ENCODE data around the gene VN1R5.
"Not testable (repeated sequence)": the region's sequence is repeated elsewhere in the genome, so short reads cannot be mapped to it uniquely, and the experiment has no call there.

Gene VN1R5

DNA sequence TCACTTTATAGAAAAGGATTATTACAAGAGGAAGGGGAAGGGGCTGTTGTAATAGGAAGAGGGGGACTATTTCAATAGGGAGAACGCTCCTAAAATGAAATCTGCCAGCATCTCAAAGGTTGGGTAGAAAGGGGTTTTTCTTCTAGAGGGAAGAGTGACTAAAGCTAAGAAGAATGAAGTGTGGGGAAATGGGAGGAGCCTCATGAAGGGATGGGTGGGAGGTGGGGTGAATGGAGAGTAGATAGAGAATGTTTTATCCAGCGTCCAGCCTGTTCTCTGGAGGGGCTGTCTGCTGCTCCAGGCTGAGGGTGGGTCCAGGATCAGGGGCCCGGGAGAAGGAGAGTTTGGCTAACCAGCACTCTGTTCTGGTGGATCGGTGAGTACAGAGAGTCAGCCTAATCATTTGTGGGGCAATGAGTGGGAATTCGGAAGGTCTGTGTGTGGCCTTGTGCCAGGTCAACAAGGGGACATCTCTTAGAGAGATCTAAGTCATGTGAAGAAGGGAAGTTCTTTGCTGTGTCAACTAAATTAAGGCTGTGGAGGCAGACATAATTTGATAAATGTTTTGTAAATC, 25.2 kb downstream of the VN1R5 start:
- Histone ChIP-seq H3K27me3 (ENCODE audit: control insufficient read depth, insufficient read depth, low read length) (no peaks in the 10 kb centered on the region), H3K4me1 (no peaks in the 10 kb centered on the region), H3K27ac (no peak overlapping the region), H3K4me2 (ENCODE audit: low read length) (no peak overlapping the region), H3K9ac (no peak overlapping the region), H3K79me2 (no peaks in the 10 kb centered on the region), H3K9me3 (ENCODE audit: control insufficient read depth, low read length) (no peaks in the 10 kb centered on the region), H3K36me3 (ENCODE audit: control insufficient read depth, insufficient read depth, low read length) (no peaks in the 10 kb centered on the region), H3K4me3 (ENCODE audit: low read depth, low read length) (no peak overlapping the region), H2AFZ (no peak overlapping the region)
- TF ChIP-seq, protein P1, sequence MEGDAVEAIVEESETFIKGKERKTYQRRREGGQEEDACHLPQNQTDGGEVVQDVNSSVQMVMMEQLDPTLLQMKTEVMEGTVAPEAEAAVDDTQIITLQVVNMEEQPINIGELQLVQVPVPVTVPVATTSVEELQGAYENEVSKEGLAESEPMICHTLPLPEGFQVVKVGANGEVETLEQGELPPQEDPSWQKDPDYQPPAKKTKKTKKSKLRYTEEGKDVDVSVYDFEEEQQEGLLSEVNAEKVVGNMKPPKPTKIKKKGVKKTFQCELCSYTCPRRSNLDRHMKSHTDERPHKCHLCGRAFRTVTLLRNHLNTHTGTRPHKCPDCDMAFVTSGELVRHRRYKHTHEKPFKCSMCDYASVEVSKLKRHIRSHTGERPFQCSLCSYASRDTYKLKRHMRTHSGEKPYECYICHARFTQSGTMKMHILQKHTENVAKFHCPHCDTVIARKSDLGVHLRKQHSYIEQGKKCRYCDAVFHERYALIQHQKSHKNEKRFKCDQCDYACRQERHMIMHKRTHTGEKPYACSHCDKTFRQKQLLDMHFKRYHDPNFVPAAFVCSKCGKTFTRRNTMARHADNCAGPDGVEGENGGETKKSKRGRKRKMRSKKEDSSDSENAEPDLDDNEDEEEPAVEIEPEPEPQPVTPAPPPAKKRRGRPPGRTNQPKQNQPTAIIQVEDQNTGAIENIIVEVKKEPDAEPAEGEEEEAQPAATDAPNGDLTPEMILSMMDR (IDR thresholded peaks at IDR 0.05), result no peak

DNA sequence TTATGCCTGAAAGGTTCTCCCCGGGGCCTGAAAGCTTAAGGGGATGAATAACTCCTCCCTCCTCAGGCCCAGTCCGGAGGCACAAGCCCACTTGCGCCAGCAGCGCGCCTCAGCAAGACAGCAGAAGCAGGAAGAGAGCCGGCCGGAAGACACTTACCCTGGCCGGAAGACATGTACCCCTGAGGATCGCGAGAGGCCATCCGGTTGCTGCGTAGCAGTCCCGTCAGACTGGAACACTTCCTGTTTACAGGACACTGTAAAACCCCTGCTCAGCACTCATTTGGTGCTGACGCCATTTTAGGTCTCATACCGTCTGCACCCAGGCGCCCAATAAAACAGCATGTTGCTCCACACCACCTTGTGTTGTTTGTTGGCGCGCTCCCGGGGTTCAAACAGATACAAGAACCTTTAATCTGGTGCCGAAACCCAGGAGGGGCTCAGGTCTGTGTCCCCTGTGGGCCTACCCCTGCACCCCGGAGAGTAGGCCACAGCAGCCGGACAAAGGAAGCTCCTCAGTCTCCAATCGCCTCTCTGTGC, 30.3 kb downstream of the VN1R5 start:
- Histone ChIP-seq H2AFZ (no peak overlapping the region), H3K27ac (no peak overlapping the region), H3K4me3 (ENCODE audit: low read depth, low read length) (no peak overlapping the region), H3K9me3 (ENCODE audit: control insufficient read depth, low read length) (no peaks in the 10 kb centered on the region), H3K4me2 (ENCODE audit: low read length) (no peak overlapping the region), H3K4me1 (no peaks in the 10 kb centered on the region), H3K36me3 (ENCODE audit: control insufficient read depth, insufficient read depth, low read length) (no peaks in the 10 kb centered on the region), H3K27me3 (ENCODE audit: control insufficient read depth, insufficient read depth, low read length) (no peaks in the 10 kb centered on the region), H3K9ac (no peak overlapping the region), H3K79me2 (no peaks in the 10 kb centered on the region)
- TF ChIP-seq, protein P1 (IDR thresholded peaks at IDR 0.05), result no peak

DNA sequence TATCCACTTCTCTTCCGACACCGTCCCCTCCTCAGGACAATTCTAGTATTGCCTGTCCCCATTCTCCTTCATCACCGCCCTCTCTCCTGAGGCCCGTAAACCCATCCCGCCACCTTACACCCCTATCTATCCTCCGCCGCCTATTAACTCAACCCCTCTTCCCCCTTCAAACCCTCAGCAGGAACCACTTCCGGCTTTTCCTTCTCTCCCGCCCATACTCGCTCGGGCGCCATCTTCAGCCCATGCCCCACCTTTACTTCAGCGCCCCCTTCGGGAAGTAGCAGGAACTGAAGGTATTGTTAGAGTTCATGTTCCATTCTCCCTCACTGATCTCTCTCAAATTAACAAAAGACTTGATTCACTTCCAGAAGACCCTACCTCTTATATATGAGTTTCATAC, 31.6 kb downstream of the VN1R5 start:
- H3K79me2 ChIP-seq, result no peaks in the 10 kb centered on the region
- no peak overlapping the region for H3K4me3 ChIP-seq (ENCODE audit: low read depth, low read length)
- no peaks in the 10 kb centered on the region for H3K4me1 ChIP-seq
- no peak overlapping the region for H3K27ac ChIP-seq
- H3K27me3 ChIP-seq (ENCODE audit: control insufficient read depth, insufficient read depth, low read length), result no peaks in the 10 kb centered on the region
- H3K9me3 ChIP-seq (ENCODE audit: control insufficient read depth, low read length), result no peaks in the 10 kb centered on the region
- H2AFZ ChIP-seq, result no peak overlapping the region
- H3K36me3 ChIP-seq (ENCODE audit: control insufficient read depth, insufficient read depth, low read length), result no peaks in the 10 kb centered on the region
- H3K4me2 ChIP-seq (ENCODE audit: low read length), result no peak overlapping the region
- H3K9ac ChIP-seq, result no peak overlapping the region
- TF ChIP-seq, protein P1 (IDR thresholded peaks at IDR 0.05), result no peak

DNA sequence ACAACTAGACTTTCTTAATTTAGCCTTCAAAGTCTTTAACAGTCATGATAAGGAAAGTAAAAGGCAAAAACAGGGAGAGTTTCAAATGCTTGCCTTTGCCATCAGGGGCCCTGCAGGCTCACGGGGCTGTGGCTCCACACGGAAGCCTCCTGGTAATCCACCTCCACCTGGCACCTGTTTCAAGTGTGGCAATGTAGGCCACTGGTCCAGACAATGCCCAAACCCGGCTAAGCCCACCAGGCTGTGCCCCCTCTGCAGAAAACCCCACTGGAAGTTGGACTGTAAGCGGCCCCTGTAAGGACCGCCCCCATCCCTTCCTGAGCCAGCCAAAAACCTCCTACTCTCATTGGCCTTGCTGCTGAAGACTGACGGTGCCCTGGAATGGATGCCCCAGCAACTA, 32.5 kb downstream of the VN1R5 start:
- H3K9me3 ChIP-seq (ENCODE audit: control insufficient read depth, low read length), result no peaks in the 10 kb centered on the region
- H3K27ac ChIP-seq, result no peak overlapping the region
- H3K36me3 ChIP-seq (ENCODE audit: control insufficient read depth, insufficient read depth, low read length), result no peaks in the 10 kb centered on the region
- H3K27me3 ChIP-seq (ENCODE audit: control insufficient read depth, insufficient read depth, low read length), result no peaks in the 10 kb centered on the region
- TF ChIP-seq, protein P1 (IDR thresholded peaks at IDR 0.05), result no peak
- H3K4me1 ChIP-seq, result no peaks in the 10 kb centered on the region
- H3K9ac ChIP-seq, result no peak overlapping the region
- no peaks in the 10 kb centered on the region for H3K79me2 ChIP-seq
- H3K4me2 ChIP-seq (ENCODE audit: low read length), result no peak overlapping the region
- no peak overlapping the region for H3K4me3 ChIP-seq (ENCODE audit: low read depth, low read length)
- no peak overlapping the region for H2AFZ ChIP-seq

DNA sequence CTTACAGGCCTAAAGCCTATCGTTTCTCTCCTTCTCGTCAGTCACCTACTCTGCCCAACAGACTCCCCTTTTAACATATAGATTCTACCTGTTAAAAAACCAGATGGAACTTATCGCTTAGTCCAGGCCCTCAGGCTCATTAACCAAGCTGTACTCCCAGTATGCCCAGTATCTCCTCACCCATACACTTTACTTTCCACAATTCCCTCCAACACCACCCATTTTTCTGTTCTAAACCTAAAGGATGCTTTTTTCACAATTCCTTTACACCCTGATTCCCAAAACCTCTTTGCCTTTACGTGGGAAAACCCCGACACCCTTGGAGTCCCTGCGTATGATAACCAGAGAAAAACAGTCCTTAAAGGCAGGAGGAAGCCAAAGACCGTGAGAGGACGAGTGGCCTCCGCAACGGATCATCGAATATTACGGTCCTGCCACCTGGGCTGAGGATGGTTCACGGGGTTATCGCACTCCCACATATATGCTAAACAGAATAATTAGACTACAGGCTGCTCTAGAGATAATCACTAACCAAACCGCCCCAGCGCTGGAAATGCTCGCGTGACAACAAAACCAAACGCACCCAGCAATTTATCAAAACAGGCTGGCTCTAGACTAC, 33.5 kb downstream of the VN1R5 start:
- not testable (repeated sequence) for H3K9ac ChIP-seq; H3K79me2 ChIP-seq; H3K9me3 ChIP-seq (ENCODE audit: control insufficient read depth, low read length); H3K4me1 ChIP-seq; H3K27me3 ChIP-seq (ENCODE audit: control insufficient read depth, insufficient read depth, low read length); H2AFZ ChIP-seq; H3K4me2 ChIP-seq (ENCODE audit: low read length); H3K4me3 ChIP-seq (ENCODE audit: low read depth, low read length); H3K27ac ChIP-seq; H3K36me3 ChIP-seq (ENCODE audit: control insufficient read depth, insufficient read depth, low read length)
